GM19351 (cell line): ENCODE measurements around the gene ATP6V1G1.
A peak's percentile ranks its signal among the peaks of the same experiment; 100 is the strongest.

Experiments
- ATAC-seq: cut with Tn5 transposase; IDR thresholded peaks from one replicate; pipeline ENCODE4 v1.9.1; 2021; ENCODE audit warnings: mild to moderate bottlenecking, moderate library complexity; ENCODE audit not compliant: unreplicated experiment

Gene ATP6V1G1

DNA sequence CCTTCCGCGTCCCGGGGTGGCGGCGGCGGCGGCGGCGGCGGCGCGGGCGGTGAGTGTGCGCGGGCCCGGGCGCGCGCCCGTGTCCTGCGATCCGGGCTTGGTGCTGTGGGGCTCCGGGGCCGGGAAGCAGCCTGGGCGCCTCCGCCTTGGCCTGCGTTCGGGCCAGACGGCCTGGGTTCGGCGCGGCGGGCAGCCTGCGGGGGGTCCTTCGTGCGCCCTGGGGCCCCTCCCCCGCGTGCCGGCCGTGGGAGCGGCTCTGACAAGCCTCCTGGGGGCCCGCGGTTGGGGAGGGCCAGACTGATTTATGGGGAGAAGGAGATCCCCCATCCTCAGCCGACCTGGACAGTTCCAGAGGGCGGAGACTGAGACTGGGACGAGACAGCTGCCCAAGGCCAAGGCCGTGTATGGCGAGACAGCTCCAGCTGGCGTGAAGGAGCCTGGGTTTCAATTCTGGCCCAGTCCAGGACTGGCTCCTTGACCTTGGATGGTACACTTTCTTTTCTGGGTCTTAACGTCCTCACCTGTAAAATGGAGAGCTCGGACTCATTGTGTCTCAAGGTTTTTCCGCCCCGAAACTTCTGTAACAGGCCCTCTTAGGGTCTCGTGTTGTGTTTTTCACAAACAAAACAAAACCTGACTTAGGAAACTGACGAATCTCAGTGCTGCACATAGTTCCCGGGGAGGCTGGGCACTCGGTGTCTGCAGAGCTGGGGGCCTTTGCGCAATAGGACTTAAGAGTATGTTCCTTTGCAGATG is 24.1 kb downstream of the ATP6V1G1 start:
- peak; percentile 34 for ATAC-seq

DNA sequence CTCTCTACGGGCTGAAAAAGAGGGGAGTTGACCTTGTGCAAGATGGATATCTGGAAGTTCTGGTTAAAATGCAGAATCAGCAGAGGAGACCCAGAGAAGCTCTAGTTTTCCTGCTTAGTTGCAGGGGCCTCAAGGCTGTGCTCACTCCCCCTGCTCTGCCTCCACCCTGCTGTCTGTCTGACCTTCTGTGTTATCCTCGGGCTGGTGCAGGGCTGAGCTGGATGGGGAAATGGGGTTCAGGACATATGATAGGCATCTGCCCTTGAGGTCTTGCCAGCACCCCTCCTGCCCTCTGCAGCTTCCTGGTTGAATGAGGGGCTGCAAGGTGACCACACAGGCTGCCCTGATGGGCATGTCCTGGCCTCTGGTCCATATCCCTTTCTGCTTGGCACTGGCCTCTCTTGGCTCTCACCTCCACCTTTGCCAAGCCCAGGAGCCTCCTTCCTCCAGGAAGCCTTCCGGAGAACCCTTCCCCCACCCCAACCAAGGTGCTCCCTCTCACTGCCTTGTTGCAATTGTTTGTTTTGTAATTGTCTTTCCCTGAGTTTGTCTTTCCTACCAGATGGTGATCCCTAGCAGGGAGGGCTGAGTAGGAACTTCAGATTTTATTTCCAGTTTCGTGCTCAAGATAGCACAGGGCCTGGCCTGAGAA is 24.8 kb downstream of the ATP6V1G1 start:
- ATAC-seq: no peak

DNA sequence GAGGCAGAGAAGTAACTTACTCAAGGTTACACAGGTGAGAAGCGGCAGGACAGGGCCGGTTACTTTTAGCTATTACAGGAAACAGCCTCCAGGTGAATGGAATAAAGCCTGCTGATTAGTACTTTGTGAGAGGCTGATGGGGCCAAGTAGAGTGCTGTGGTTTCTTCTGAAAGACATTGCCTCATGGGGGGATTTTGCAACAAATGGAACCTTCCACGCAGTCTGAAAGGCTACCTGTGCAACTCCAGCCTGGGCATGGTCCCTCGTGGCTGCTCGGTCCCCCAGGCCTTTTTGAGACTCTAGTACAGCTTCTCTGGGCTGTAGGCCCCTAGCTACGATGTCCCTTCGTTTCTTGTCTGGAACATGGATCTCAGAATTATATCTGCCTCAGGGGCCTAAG is 25.5 kb downstream of the ATP6V1G1 start:
- ATAC-seq: no peak

DNA sequence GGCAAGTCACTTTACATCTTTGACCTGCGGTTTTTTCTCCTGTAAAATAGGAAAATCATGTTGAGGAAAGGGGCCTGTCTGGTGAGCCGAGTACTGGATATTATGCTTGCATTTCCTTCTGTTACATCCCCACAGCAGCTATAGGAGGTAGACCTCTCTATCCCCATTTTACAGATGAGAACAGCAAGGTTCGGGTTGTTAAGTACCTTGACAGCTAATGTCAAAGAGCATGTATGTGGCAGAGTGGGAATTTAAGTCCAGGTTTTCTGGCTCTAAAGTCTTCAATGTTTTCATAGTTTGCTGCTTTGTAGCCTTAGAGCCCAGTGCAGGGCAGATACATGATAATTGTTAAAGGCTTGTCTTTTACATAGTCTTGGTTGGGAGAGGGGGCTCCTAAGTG is 26.4 kb downstream of the ATP6V1G1 start:
- ATAC-seq: no peak

DNA sequence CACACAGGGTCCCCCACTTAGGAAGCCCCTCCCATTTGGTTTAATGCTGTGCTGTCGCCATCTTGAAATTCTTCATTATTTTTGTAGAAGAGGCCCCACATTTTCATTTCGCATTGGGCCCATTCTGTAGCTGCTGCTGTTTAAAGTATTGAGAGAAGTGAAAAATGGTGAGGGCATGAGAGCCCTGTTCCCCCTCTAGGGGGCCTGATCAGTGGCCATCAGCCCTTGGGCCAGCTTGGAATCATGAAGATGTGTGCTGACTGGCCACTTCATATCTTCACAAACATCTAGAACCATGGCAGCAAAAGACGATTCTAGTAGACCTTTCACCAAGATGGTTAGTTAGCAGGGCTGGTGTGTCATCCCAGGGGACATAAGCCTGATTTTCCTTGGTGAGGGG is 26.8 kb downstream of the ATP6V1G1 start:
- ATAC-seq: no peak

DNA sequence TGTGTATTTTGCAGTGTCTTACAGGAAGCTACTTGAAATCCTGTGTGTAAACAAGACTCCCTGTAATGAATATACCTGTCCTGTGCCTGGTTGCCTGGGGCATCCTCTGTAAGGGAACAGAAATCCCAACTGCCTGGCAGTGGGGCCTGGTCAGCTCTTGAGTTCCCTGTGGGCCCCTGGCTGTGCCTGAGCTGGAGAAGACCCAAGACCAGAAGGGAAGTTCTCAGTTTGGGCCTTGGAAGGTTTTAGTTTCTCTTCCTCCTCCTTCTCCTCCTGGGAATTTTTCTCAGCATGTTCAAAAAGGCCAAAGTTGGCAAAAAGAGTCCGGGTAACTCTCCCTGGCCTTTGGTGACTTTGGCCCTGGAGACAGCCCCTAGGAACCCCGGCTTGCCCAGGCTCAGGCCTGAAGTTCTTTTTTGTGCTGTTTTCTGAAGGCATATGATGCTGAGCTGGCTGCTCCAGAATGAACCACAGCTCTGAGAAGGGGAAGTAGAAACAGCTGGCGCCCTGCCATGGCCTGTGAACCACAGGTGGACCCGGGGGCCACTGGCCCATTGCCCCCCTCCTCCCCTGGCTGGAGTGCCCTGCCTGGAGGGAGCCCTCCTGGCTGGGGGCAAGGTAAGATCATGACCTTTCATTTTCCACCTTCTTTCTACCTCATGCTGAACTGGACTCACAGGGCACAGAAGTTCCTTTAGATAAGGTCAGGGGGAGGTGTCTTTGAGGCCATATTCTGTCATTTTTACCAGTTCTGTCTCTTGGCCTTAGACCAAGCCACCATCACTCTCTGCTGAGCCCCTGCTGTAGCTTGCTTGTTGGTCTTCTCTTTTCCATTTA is 29.3 kb downstream of the ATP6V1G1 start:
- peak; percentile 71 for ATAC-seq

DNA sequence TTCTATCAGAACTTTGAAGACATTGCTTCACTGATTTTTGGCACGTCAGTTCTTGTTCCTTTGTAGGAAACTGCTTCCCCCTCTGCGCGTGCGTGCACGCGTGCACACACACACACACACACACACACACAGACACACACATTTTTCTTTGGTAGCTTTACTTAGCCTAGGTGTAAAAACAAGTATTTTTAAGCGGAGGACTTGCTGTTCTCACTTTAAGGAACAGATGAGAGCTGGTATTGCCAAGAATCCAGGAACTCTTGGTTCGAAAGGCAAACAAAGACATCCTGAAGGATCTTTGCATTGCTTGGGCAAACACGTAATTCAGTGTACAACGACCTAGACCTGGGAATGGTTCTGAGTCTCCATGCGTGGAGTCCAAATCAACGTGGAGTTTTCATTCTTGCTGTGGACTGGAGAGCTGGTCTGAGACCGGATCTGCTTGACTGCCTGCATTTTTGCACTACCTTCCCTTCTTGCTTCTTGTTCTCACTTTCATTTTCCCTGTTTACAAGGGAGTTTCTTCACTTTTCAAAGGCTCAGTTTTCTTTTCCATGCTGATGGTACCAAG is 31.7 kb downstream of the ATP6V1G1 start:
- ATAC-seq: peak; percentile 47

DNA sequence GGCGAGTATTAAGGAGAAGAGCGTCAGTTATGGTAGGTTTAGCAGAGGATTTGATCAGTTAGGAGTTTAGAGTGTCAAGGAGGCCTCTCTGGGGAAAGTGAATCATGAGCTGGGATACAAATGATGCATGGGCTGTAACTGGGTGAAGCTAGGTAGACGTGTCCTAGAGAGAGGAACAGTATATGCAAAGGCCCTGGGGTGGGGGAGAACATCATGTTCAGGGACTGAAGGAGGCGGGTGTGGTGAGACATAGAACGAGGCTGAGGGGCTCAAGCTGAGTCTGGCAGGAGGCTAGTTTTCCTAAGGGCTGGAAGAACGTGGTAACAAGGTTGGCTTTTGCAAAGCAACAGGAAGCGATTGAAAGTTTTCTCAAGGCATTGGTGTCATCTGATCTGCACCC is 34.0 kb downstream of the ATP6V1G1 start:
- ATAC-seq: no peak

DNA sequence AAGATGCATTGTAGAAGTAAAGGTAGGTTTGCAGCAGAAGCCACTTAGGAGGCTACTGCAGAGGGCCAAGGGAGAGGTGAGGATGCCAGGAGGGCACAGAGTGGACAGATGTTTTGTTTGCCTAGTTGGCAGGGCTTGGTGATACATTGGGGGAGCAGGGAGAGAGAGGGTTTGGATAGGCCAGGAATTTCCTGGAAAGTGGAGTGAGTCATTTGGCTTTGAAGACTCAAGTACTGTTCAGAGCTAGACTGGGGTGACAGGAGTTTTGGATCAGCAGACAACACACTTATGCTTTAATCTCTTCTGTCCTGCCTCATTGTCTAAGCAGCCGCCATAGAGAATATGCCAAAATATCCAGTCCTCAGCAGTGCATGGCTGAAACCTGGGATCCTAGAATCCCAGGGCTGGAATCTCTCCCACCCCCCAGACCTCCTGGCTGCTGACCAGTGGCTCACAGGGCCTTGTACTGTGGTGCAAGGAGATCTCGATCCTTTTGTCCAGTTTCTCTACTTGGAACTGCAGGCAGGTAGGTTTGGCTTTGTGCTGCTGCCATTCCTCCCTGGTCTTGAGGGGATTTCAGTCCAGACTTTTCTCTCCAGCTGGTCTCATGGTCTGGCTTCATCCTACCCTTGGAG is 34.5 kb downstream of the ATP6V1G1 start:
- no peak for ATAC-seq

DNA sequence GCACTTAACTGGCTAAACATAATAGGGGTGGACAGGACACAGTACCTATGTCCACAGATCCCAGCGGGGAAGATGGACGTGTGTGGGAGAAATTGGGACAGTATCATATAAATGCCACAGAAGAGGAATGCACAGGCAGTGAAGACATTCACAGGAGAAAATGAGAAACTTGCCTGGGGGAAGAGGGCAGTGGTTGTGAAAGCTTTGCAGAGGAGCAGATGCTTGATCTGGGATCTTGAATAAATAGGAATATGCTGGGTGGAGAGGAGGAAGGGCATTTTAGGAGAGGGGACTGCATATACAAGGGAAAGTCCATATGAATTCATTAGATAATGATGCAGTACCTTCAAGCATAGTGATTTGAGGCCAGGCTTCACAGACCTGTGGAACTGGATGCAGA is 37.1 kb downstream of the ATP6V1G1 start:
- no peak for ATAC-seq

DNA sequence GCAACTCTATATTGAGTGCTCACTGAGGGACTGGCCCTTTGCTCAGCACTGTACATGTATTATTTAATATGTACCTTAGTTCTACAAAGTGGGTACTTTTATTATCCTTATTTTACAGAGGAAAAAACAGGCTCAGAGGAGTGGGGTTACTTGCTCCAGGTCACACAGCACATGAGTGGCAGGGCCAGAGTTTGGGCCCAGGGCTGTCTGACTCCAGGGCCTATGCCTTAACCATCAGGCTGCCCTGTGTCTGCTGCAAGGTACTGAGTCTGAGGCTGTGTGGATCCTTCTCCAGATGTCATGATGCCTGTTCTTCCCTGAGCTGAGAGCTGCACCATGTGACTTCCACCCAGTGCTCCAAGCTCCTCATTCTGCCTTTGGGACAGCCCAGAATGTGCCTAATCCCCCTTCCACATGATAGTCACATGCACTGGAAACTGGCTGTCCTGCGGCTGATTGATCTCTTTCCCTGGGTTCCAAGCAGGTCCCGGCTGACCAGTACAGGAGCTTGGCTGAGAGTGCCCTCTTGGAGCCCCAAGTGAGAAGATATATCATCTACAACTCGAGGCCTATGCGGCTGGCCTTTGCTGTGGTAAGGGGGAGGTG is 38.9 kb downstream of the ATP6V1G1 start:
- no peak for ATAC-seq

DNA sequence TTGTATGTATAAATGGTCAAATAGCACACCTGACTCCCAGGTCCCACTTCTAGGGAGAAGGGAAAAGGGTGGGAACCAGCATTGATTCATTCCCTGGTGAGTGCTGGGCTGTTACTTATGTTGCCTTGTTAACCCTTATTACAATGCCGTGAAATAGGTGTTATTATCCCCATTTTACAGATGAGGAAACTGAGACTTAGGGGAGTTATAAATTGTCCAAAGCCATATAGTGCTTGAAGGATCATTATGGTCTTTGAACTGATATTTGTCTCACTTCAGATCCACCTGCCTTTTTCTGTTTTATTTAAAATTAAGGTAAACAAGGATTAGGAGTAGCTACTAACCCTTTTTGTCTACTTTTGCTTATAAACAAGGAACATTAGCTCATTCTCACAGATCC is 40.0 kb downstream of the ATP6V1G1 start:
- no peak for ATAC-seq

DNA sequence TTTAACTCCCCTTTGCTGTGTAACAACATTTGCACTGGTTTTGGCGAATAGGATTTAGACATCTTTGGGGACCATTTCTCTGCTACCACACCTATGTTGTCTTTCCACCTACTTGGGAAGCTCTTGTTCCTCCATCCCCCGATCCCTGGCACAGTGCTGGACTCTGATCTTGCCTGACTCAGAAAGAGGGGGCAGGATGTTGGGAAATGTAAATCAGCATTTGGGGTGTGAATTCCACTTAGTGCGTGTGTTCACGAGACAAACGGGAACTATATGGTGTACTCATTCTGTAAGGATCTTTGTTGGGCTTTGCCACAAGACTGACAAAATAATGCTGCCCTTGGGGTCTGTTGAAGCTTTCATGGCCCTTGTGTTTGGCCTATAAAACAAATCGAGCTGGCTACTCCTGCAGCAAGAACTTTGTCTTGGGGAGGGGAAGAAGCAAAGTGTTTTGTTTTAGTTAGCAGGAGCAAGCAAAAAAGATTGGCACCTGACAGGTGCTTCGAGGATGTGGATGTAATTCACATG is 42.1 kb downstream of the ATP6V1G1 start:
- ATAC-seq: no peak

DNA sequence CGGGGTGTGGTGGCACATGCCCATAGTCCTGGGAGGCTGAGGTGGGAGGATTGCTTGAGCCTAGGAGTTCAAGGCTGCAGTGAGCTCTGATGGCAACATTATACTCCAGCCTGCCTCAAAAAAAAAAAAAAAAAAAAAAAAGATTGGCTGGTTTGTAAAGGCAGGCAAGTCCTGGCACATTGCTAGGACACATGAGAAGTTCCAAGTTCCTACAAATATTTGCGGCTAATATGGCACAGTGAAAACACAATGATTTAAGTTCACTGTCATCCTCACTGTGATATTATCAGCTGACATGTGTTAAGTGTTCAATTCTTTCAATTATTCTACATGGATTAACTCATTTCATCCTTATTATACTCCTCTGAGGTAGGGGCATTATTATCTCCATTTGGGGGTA is 43.6 kb downstream of the ATP6V1G1 start:
- ATAC-seq: no peak

DNA sequence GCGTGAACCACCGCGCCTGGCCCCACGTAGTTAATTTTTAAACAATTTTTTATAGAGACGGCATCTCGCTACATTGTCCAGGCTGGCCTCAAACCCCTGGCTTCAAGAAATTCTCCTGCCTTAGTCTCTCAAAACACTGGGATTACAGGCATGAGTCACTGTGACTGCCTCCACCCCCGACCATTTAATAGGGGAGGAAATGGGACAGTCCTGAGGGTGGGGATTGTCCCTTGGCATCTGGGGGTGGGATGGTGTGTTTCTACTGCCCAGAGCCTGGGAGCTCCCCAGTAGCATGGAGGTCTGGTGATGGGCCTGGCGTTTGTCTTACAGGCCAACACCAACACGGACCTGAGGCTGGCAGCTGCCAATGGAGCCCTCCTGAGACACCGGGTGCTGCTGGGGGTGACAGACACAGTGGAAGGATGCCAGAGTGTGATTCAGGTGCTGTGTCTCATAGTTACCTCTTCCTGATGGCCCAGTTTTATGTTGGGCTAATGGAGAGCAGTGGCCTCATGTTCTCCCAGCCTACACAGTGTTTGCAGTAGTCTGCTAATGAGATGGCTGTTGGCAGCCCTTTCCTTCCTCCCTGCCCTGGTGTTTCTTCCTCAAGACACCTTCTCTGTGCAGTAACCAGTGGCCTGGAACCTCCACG is 46.0 kb downstream of the ATP6V1G1 start:
- no peak for ATAC-seq

DNA sequence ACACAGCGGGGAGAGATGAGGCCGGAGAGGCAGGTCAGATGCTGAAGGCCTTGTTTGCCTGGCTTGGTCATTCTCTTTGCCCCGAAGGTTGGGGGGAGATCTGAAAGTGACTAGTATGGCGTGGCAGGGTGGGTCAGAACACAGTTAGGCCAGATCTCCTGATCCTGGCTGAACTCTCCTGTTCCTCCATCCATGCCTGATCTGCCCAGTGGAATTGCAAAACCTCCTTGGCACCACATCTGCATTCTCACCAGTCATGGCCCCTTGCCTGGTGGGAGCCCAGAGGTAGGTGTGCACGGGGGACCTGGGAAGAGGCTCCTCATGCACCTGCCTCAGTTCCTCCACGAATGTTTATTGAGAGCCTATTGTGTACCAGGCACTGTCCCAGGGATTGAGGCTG is 46.8 kb downstream of the ATP6V1G1 start:
- no peak for ATAC-seq

DNA sequence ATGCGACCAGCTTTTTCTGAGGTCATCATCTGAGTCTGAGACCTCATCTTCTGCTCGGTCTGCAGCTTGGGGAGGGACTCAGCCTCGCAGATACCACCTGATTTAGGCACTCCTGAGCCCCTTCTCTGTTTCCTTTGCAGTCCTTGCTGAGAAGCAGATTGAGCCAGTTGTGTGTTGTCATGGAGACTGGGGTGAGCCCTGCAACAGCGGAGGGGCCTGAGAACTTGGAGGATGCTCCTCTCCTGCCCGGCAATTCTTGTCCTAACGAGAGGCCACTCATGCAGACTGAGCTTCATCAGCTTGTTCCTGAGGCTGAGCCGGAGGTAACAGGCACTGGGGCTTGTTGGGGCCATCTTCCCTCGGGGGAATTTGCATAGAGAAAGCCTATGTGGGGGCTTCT is 50.8 kb downstream of the ATP6V1G1 start:
- ATAC-seq: no peak

DNA sequence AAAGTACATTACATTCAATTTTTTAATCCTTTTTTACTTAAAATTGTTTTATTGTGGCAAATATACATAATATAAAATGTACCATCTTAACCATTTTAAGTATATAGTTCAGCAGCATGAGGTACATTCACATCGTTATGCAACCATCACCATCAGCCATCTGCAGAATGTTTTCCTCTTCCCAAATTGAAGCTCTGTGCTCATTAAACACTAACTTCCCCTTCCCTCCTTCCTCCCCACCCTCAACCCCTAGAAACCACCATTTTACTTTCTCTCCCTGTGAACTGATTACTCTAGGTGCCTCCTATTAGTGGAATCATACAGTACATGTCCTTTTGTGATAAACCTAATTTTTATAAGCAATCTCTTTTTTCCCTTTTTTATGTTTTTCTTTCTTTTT is 54.4 kb downstream of the ATP6V1G1 start:
- no peak for ATAC-seq

DNA sequence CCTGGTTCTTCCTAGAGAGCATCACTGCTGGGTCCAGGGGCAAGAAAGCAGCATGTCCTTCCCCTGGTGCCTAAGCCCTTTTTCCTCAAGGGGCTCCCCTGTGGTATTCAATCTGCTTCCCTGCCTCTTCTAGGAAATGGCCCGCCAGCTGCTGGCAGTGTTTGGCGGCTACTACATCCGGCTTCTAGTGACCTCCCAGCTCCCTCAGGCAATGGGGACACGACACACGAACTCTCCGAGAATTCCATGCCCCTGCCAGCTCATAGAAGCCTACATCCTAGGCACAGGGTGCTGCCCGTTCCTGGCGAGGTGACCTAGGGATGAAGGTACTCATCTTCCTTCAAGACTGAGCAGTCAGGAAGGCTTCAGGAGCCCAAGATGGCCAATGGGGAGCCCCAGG is 55.4 kb downstream of the ATP6V1G1 start:
- ATAC-seq: no peak

DNA sequence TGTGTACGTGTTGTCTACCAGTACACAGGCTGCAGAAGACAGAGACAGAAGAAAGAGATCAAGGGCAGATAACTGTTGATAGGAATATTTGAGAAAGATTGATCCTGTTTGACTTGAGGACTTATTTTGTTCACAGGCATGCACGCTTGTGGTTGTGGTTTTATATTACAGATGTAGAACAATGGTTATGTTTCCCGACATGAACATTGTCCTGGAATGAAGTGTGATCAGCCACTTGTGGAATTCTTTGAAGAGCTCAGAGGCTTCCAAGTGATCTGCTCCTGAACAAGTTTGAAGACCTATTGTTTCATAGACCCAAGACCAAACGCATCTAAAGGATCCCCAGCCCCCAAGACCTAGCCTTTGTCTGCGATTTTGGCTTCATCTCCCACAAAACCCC is 56.3 kb downstream of the ATP6V1G1 start:
- no peak for ATAC-seq
